Measurements from ENCODE around the gene NKTR. TPM values are rescaled to one million over a fixed set of nuclear protein-coding genes. Genes with fewer than 3 reads are reported as not detected.

NKTR gene
- total RNA-seq, 4 donors from 2014 or later: 96.3 to 172 (median 133) TPM

- no peak overlapping the region for H3K27ac ChIP-seq
- in situ Hi-C loops (cut with MboI; ENCODE audit: low pct_ligation_motif_present in 1 of 4, low pct_unique_long_range_greater_than_20kb in 1 of 4, low sequenced_read_pairs in 3 of 4) (no loop called here), intact Hi-C loops (cut with DNase I; ENCODE audit: low total_unique reads) (no loop called here)
- H3K27me3 ChIP-seq: no peaks in the 10 kb centered on the region
- peaks cover 10 to 22% (median 15%) of the 10 kb centered on the region in 4 donors for H3K4me1 ChIP-seq
- TF ChIP-seq CTCF (IDR thresholded peaks at IDR 0.05) (no peak), EP300 (IDR thresholded peaks at IDR 0.05; ENCODE audit: low read depth) (no peak), POLR2A (IDR thresholded peaks at IDR 0.05) (no peak), POLR2AphosphoS5 (IDR thresholded peaks at IDR 0.05) (no peak)
- H3K4me3 ChIP-seq: no peak overlapping the region
- DNase-seq: no peak
- WGBS, 2 donors (ENCODE audit: low coverage in 1 of 2): 76 to 78% methylated on average over 5 of the region's 5 CpGs
- H3K36me3 ChIP-seq: peaks cover 0 to 36% (median 16%) of the 10 kb centered on the region in 4 donors
- no peaks in the 10 kb centered on the region for H3K9me3 ChIP-seq
These were observed 47.5 kb downstream of the NKTR start for GRCh38 chr3:42647821-42648459.

GRCh38 chr3:42649006-42649405 lies 48.5 kb downstream of the NKTR start:
- H3K27ac ChIP-seq: no peak overlapping the region
- H3K4me3 ChIP-seq: no peak overlapping the region
- H3K9me3 ChIP-seq: no peaks in the 10 kb centered on the region
- peaks cover 14 to 32% (median 22%) of the 10 kb centered on the region in 4 donors for H3K4me1 ChIP-seq
- TF ChIP-seq POLR2AphosphoS5 (IDR thresholded peaks at IDR 0.05): no peak
- no peak for TF ChIP-seq CTCF (IDR thresholded peaks at IDR 0.05)
- TF ChIP-seq EP300 (IDR thresholded peaks at IDR 0.05; ENCODE audit: low read depth): no peak
- TF ChIP-seq POLR2A (IDR thresholded peaks at IDR 0.05): no peak
- WGBS, 2 donors (ENCODE audit: low coverage in 1 of 2): 82 to 88% methylated on average over 2 of the region's 2 CpGs
- H3K27me3 ChIP-seq: no peaks in the 10 kb centered on the region
- H3K36me3 ChIP-seq: peaks cover 0 to 25% (median 11%) of the 10 kb centered on the region in 4 donors
- DNase-seq: no peak
- intact Hi-C loops (cut with DNase I; ENCODE audit: low total_unique reads): no loop called here
- in situ Hi-C loops (cut with MboI; ENCODE audit: low pct_ligation_motif_present in 1 of 4, low pct_unique_long_range_greater_than_20kb in 1 of 4, low sequenced_read_pairs in 3 of 4): no loop called here

GRCh38 chr3:42649783-42650182 lies 49.3 kb downstream of the NKTR start:
- intact Hi-C loops (cut with DNase I; ENCODE audit: low total_unique reads) (loop anchor here (5.0 kb wide), 1 partner anchor 98 kb away; no protein-coding TSS in a partner anchor), in situ Hi-C loops (cut with MboI; ENCODE audit: low pct_ligation_motif_present in 1 of 4, low pct_unique_long_range_greater_than_20kb in 1 of 4, low sequenced_read_pairs in 3 of 4) (loop anchor here in 2 of 4 donors (10.0 kb wide), 1 partner anchor 95 kb away; no protein-coding TSS in a partner anchor)
- H3K36me3 ChIP-seq: peaks cover 0 to 17% (median 7%) of the 10 kb centered on the region in 4 donors
- peaks cover 16 to 32% (median 22%) of the 10 kb centered on the region in 4 donors for H3K4me1 ChIP-seq
- H3K9me3 ChIP-seq: no peaks in the 10 kb centered on the region
- H3K27ac ChIP-seq: no peak overlapping the region
- no peaks in the 10 kb centered on the region for H3K27me3 ChIP-seq
- 83% methylated on average over 4 of the region's 4 CpGs; no CpG with 5 or more reads in 1 of the 2 donors for WGBS, 2 donors (ENCODE audit: low coverage in 1 of 2)
- TF ChIP-seq POLR2A (IDR thresholded peaks at IDR 0.05) (no peak), POLR2AphosphoS5 (IDR thresholded peaks at IDR 0.05) (no peak)
- no peak for DNase-seq
- H3K4me3 ChIP-seq: no peak overlapping the region

- TF ChIP-seq POLR2AphosphoS5 (IDR thresholded peaks at IDR 0.05) (peak in 1 of 3 donors; percentile 16), CTCF (IDR thresholded peaks at IDR 0.05) (no peak)
- 70 to 84% methylated on average over 3 to 9 of the region's 9 CpGs for WGBS, 2 donors (ENCODE audit: low coverage in 1 of 2)
- peaks cover 16 to 38% (median 27%) of the 10 kb centered on the region in 4 donors for H3K4me1 ChIP-seq
- H3K27ac ChIP-seq: peak overlapping the region; percentile 85 to 95 (median 90)
- intact Hi-C loops (cut with DNase I; ENCODE audit: low total_unique reads) (loop anchor here (5.0 kb wide), 1 partner anchor 96 kb away; no protein-coding TSS in a partner anchor), in situ Hi-C loops (cut with MboI; ENCODE audit: low pct_ligation_motif_present in 1 of 4, low pct_unique_long_range_greater_than_20kb in 1 of 4, low sequenced_read_pairs in 3 of 4) (loop anchor here in 2 of 4 donors (10.0 kb wide), 1 partner anchor 93 kb away; no protein-coding TSS in a partner anchor)
- no peak overlapping the region for H3K4me3 ChIP-seq
- H3K36me3 ChIP-seq: peaks cover 0 to 2% (median 0%) of the 10 kb centered on the region in 4 donors
- no peaks in the 10 kb centered on the region for H3K27me3 ChIP-seq
- no peaks in the 10 kb centered on the region for H3K9me3 ChIP-seq
- DNase-seq: no peak
These were observed 51.0 kb downstream of the NKTR start for GRCh38 chr3:42651248-42652091.
